Measurements from ENCODE around the gene BPIFB1. TPM values are rescaled to one million over a fixed set of nuclear protein-coding genes. Genes with fewer than 3 reads are reported as not detected.

BPIFB1 gene
- total and polyA plus RNA-seq, 9 of the 15 experiments (the other 6 are each of a cell fraction or from before 2014, with no cell fraction given), result not detected

- intact Hi-C loops (cut with micrococcal nuclease) (no loop called here), in situ Hi-C loops (cut with MboI) (no loop called here)
- ChIA-PET CTCF (ENCODE audit: low intra/inter-chr PET ratio) (no interaction called here), POLR2A (no interaction called here)
- Histone ChIP-seq H3K4me2 (ENCODE audit: insufficient read depth, low read length) (no peak overlapping the region), H3K4me1 (replicated peaks in 1 of 2; ENCODE audit: control insufficient read depth in 2 of 2, insufficient read depth in 2 of 2, low read length in 2 of 2) (no peaks in the 10 kb centered on the region), H3K27ac (ENCODE audit: extremely low read depth, low read depth, low read length) (no peak overlapping the region), H3K4me3 (no peak overlapping the region), H3K9ac (ENCODE audit: insufficient read depth in 1 of 2, low read depth in 2 of 2, low read length in 2 of 2) (no peak overlapping the region), H3K9me1 (ENCODE audit: control insufficient read depth, insufficient read depth, low read length) (no peaks in the 10 kb centered on the region), H3K79me2 (ENCODE audit: control insufficient read depth, insufficient read depth, low read length) (no peaks in the 10 kb centered on the region), H3K36me3 (ENCODE audit: control insufficient read depth, insufficient read depth, low read length) (no peaks in the 10 kb centered on the region), H3K9me3 (replicated peaks; ENCODE audit: control insufficient read depth, insufficient read depth, low read depth, low read length) (no peaks in the 10 kb centered on the region), H3K27me3 (ENCODE audit: control insufficient read depth in 2 of 2, insufficient read depth in 2 of 2, low read length in 2 of 2) (peaks cover 36 to 80% of the 10 kb centered on the region in 2 experiments), H4K20me1 (replicated peaks; ENCODE audit: control insufficient read depth, insufficient read depth, low read length) (0 out of 2 replicates have a peak, but pooled peaks cover 5% of the 10 kb centered on the region), H2AFZ (ENCODE audit: low read depth, low read length) (no peak overlapping the region)
- 0% methylated on average over 1 of the region's 3 CpGs for WGBS (ENCODE audit: insufficient coverage, low coverage, missing lambda C conversion rate)
- BruUV-seq (replicated peaks), result no TSS peak
- no peak for DNase-seq (ENCODE audit: extremely low read depth in 1 of 4, low spot score in 3 of 4)
- ATAC-seq, result no peak
- no peak for FAIRE-seq
- TF ChIP-seq KLF10 (CRISPR knock-in tag; IDR thresholded peaks at IDR 0.05) (no peak), KAT8 (IDR thresholded peaks at IDR 0.05; ENCODE audit: low read depth) (no peak), ATF2 (CRISPR knock-in tag; IDR thresholded peaks at IDR 0.05) (no peak), SMARCA4 (IDR thresholded peaks at IDR 0.05) (no peak), DEAF1 (CRISPR knock-in tag; IDR thresholded peaks at IDR 0.05) (no peak), ZNF592 (IDR thresholded peaks at IDR 0.05) (no peak), ATF6 (CRISPR knock-in tag; IDR thresholded peaks at IDR 0.05) (no peak), HOMEZ (CRISPR knock-in tag; IDR thresholded peaks at IDR 0.05) (no peak), OTX1 (CRISPR knock-in tag; IDR thresholded peaks at IDR 0.05) (no peak), ZNF174 (CRISPR knock-in tag; IDR thresholded peaks at IDR 0.05) (no peak), ZNF232 (CRISPR knock-in tag; IDR thresholded peaks at IDR 0.05) (no peak), ZBTB1 (CRISPR knock-in tag; IDR thresholded peaks at IDR 0.05; ENCODE audit: borderline replicate concordance, low read depth) (no peak)
These were observed 39.4 kb downstream of the BPIFB1 start for GRCh38 chr20:33322456-33322855.

Data from K562 (cell line).